ENCODE measurements around the gene TFAP2C.
"Not testable (repeated sequence)": the region's sequence is repeated elsewhere in the genome, so short reads cannot be mapped to it uniquely, and the experiment has no call there.

TFAP2C gene

GRCh38 chr20:56637576-56637975 is 8.5 kb downstream of the TFAP2C start:
- in situ Hi-C loops (cut with HindIII; ENCODE audit: low sequenced_read_pairs), result no loop called here

GRCh38 chr20:56646599-56646998 is 17.5 kb downstream of the TFAP2C start:
- in situ Hi-C loops (cut with HindIII; ENCODE audit: low sequenced_read_pairs), result no loop called here

- in situ Hi-C loops (cut with HindIII; ENCODE audit: low sequenced_read_pairs), result no loop called here
Observed at GRCh38 chr20:56653211-56653610, 24.1 kb downstream of the TFAP2C start.

- in situ Hi-C loops (cut with HindIII; ENCODE audit: low sequenced_read_pairs), result no loop called here
Observed at GRCh38 chr20:56656632-56657031, 27.5 kb downstream of the TFAP2C start.

GRCh38 chr20:56657879-56658278 is 28.8 kb downstream of the TFAP2C start:
- in situ Hi-C loops (cut with HindIII; ENCODE audit: low sequenced_read_pairs), result no loop called here

- in situ Hi-C loops (cut with HindIII; ENCODE audit: low sequenced_read_pairs), result not testable (repeated sequence)
Observed at GRCh38 chr20:56658341-56658947, 29.3 kb downstream of the TFAP2C start.

- in situ Hi-C loops (cut with HindIII; ENCODE audit: low sequenced_read_pairs), result no loop called here
Observed at GRCh38 chr20:56663660-56664059, 34.6 kb downstream of the TFAP2C start.

- in situ Hi-C loops (cut with HindIII; ENCODE audit: low sequenced_read_pairs), result no loop called here
Observed at GRCh38 chr20:56664796-56665195, 35.7 kb downstream of the TFAP2C start.

- in situ Hi-C loops (cut with HindIII; ENCODE audit: low sequenced_read_pairs), result no loop called here
Observed at GRCh38 chr20:56665806-56666205, 36.7 kb downstream of the TFAP2C start.

GRCh38 chr20:56673450-56673849 is 44.3 kb downstream of the TFAP2C start:
- in situ Hi-C loops (cut with HindIII; ENCODE audit: low sequenced_read_pairs), result no loop called here

- in situ Hi-C loops (cut with HindIII; ENCODE audit: low sequenced_read_pairs), result no loop called here
Observed at GRCh38 chr20:56676001-56676400, 46.9 kb downstream of the TFAP2C start.

GRCh38 chr20:56676679-56677078 is 47.6 kb downstream of the TFAP2C start:
- in situ Hi-C loops (cut with HindIII; ENCODE audit: low sequenced_read_pairs), result no loop called here

- in situ Hi-C loops (cut with HindIII; ENCODE audit: low sequenced_read_pairs), result no loop called here
Observed at GRCh38 chr20:56683077-56683865, 54.2 kb downstream of the TFAP2C start.

- in situ Hi-C loops (cut with HindIII; ENCODE audit: low sequenced_read_pairs), result no loop called here
Observed at GRCh38 chr20:56685879-56686278, 56.8 kb downstream of the TFAP2C start.

GRCh38 chr20:56687061-56687460 is 58.0 kb downstream of the TFAP2C start:
- in situ Hi-C loops (cut with HindIII; ENCODE audit: low sequenced_read_pairs), result no loop called here

GRCh38 chr20:56688106-56688505 is 59.0 kb downstream of the TFAP2C start:
- in situ Hi-C loops (cut with HindIII; ENCODE audit: low sequenced_read_pairs), result no loop called here

Measured in endothelial cell of hepatic sinusoid (primary cell).